A549 (cell line): ENCODE results near the gene RRBP1.

Experiments used
- ZNF302 ChIP-seq: fragments of 250-450 bp; sonication (Bioruptor Pico); IDR thresholded peaks from 2 replicates; pipeline ENCODE4 v1.9.0; 2021; ENCODE audit warnings: inconsistent platforms, mild to moderate bottlenecking, moderate library complexity
- TF ChIP-seq, protein P1 (sequence below): fragments of 150-350 bp; IDR thresholded peaks from 2 replicates; pipeline ENCODE4 v1.6.1; 2014; ENCODE audit warnings: low read depth, mild to moderate bottlenecking, low read length

DNA sequence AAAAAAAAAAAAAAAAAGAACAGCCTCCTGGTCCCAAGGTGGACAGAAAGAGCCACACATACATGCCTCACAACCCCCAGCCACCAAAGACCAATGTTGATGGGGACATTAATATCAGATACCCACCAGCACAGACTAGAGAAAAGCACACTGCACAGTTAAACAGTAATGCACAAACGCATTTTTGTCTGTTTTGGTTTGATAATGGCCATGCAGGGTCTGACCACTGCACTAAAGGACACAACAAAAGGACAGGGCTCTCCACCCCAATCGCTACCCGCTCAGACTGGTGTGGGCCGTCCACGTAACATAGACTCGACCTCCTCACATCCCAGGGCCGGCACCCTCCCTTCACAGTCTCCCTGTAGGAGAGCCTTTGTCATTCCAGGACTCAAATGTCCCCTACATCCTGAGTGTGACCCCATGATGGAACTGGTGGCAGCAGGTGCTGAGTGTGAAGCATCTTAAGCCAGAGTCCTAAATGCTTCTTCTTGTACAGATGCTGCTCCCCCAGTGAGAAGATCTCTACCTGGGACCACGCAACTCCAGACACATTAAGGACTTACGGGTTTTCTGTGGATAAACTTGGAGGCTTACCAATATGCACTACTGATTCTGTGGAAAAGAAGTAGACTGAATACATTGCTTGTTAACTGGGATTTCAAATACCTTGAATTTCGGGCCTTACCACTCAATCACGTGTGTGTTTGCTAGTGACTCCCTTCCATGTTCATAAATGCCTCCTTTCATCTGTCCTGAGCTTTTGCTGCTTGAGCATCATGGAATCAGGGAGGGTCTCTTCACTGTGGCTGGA lies 28.0 kb downstream of the RRBP1 start:
- no peak for TF ChIP-seq ZNF302
- TF ChIP-seq, protein P1, sequence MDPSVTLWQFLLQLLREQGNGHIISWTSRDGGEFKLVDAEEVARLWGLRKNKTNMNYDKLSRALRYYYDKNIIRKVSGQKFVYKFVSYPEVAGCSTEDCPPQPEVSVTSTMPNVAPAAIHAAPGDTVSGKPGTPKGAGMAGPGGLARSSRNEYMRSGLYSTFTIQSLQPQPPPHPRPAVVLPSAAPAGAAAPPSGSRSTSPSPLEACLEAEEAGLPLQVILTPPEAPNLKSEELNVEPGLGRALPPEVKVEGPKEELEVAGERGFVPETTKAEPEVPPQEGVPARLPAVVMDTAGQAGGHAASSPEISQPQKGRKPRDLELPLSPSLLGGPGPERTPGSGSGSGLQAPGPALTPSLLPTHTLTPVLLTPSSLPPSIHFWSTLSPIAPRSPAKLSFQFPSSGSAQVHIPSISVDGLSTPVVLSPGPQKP = no peak
